Uterus (tissue), 2 donors: ENCODE data around the gene OR1L6.

Experiments
- CTCF ChIP-seq, 4 experiments: fragments of 200-600 bp in 2 of 4; fragments of 450-650 bp in 2 of 4; sonication (generic) in 2 of 4; IDR thresholded peaks; one replicate each; pipeline ENCODE4 v1.5.1; 2016 to 2019; ENCODE audit warnings: antibody characterized with exemption in 4 of 4, mild to moderate bottlenecking in 2 of 4, moderate library complexity in 1 of 4
- POLR2A ChIP-seq, 2 donors: fragments of 450-650 bp; IDR thresholded peaks; one replicate each; pipeline ENCODE4 v1.6.1; 2016; ENCODE audit warnings: antibody characterized with exemption in 2 of 2, mild to moderate bottlenecking in 1 of 2, moderate library complexity in 1 of 2

GRCh38 chr9:122786338-122786737 is 44.2 kb downstream of the OR1L6 start:
- TF ChIP-seq POLR2A (IDR thresholded peaks at IDR 0.05) (no peak), CTCF (IDR thresholded peaks at IDR 0.05) (no peak)
